OCI-LY1 (cell line): ENCODE results near the gene STX11.

ENCODE experiments used
- CTCF ChIP-seq: fragments of 200-600 bp; sonication (generic), shearing (Covaris generic); IDR thresholded peaks from 2 replicates; pipeline ENCODE4 v1.5.1; 2017; ENCODE audit warnings: mild to moderate bottlenecking, antibody characterized with exemption, low read length, moderate library complexity, mixed read lengths
- EZH2 ChIP-seq: fragments of 200-600 bp; sonication (generic), shearing (Covaris generic); IDR thresholded peaks from 2 replicates; pipeline ENCODE4 v1.8.0; 2017; ENCODE audit warnings: borderline replicate concordance, mixed run types, mild to moderate bottlenecking, antibody characterized with exemption, low read length, moderate library complexity, mixed read lengths

DNA sequence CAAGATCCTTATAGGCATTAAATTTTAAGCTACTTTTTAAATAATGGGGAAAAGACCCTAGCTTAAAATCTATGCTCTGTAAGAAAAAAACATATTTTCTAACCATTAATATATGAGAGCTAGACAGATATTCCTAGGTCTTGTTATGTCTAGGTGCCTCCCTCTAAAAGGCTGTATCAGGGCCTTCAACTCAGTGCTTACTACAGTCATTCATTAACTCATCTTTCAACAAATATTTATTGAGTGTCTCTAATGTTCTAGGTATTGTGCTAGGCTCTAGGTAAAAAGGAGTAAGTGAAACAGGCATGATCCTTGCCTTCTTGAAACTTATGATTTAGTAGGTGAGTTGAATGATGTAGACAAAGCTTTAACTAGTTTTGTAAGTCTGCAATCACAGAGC is 6.4 kb upstream of the STX11 start:
- TF ChIP-seq CTCF (no peak), EZH2 (no peak)
